Measurements from ENCODE around the gene RASL12.

RASL12 gene

DNA sequence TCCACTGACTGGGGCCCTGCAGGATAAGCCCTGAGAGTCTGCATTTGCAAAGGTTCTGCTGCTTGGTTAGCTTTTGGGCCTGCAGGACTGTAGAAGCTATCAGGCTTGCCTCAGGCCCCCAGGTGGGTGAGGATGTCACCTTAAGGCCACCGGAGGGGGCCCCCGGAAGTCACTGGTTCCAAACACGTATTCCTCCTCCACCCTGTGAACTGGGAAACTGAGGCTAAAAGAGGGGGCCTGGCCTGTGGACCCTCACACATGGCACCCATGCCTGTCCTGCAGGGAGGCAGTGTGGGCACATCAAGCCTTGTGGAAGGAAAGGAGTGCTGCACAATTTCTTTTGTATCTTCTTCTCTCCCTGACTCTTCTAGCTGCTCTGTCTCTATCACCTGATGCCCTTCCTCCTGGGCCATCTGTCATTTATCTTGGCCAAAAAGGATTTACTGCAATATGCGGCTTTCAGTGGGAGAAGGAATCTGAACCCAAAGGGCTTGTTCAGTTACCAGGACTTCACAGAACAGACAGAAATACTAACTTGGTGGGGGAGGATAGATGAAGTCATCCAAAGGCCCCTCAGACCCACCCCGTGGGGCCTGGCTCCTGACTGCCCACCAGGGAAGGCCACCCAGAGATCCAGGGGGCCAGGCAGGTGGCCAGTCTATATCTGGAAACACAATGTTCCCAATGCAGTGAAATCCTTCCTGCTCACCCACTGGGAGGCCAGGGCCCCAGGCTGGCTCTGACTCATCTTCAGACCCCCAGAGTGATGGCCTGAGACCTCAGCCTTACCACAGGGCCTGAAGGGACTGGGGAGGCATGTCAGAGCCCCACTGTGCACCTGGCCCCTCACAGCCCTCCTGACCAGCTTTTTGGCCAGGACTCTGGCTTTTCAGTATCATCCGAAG lies 28.9 kb upstream of the RASL12 start:
- TF ChIP-seq GATA2 (IDR thresholded peaks at IDR 0.05; ENCODE audit: low read depth, low read length) (no peak), GATA3 (IDR thresholded peaks at IDR 0.05; ENCODE audit: low read depth, low read length) (no peak)

GRCh38 chr15:65095747-65096104 lies 27.9 kb upstream of the RASL12 start:
- TF ChIP-seq GATA2 (IDR thresholded peaks at IDR 0.05; ENCODE audit: low read depth, low read length) (no peak), GATA3 (IDR thresholded peaks at IDR 0.05; ENCODE audit: low read depth, low read length) (no peak)

- TF ChIP-seq GATA3 (IDR thresholded peaks at IDR 0.05; ENCODE audit: low read depth, low read length) (no peak), GATA2 (IDR thresholded peaks at IDR 0.05; ENCODE audit: low read depth, low read length) (no peak)
Observed at GRCh38 chr15:65095011-65095746, 27.4 kb upstream of the RASL12 start.

- TF ChIP-seq GATA3 (IDR thresholded peaks at IDR 0.05; ENCODE audit: low read depth, low read length) (no peak), GATA2 (IDR thresholded peaks at IDR 0.05; ENCODE audit: low read depth, low read length) (no peak)
Observed at GRCh38 chr15:65094294-65094995, 26.7 kb upstream of the RASL12 start.

DNA sequence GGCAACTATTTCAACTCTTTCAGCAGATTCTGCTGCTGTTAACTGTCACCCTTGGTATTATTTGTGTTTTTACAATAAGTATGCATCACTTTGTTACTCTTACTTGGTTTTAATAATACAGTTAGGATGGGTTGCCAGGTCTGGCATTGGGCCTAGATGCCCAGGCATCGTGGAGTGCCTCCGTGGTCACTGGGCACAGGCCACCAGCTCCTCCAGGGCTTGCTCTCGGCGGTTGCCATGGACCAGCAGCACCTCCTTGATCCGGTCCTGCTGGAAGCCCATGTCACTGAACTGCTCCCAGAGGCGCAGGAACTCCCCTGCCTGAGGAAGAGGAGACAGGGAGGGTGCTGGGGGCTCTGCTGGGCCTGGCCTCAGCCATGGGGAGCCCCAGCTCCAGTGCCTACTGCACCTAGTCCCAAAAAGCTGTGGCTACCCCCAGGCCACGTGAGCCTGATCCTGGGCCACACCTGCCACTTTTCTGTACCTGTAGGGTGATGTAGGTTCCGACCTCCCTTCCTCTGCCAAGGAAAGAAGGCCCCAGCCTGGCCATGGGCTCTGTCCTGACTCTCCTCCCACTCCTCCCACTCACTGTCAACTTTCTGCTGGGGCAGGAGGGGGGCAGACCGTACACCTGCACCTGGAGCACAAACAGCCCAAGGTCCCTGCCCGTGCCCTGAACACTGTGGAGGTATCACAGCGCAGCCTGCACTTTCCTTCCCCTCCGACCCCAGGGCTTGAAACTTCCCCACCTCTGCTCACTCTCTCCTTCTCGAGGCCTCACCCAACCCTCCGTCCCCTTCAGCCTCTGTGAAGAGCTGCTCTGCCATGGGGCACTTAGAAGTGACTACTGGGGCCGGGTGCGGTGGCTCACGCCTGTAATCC lies 25.4 kb upstream of the RASL12 start:
- TF ChIP-seq GATA3 (IDR thresholded peaks at IDR 0.05; ENCODE audit: low read depth, low read length) = no peak
- no peak for TF ChIP-seq GATA2 (IDR thresholded peaks at IDR 0.05; ENCODE audit: low read depth, low read length)

GRCh38 chr15:65091946-65092770 lies 24.4 kb upstream of the RASL12 start:
- TF ChIP-seq GATA2 (IDR thresholded peaks at IDR 0.05; ENCODE audit: low read depth, low read length) = no peak
- no peak for TF ChIP-seq GATA3 (IDR thresholded peaks at IDR 0.05; ENCODE audit: low read depth, low read length)

GRCh38 chr15:65089206-65089824 lies 21.5 kb upstream of the RASL12 start:
- TF ChIP-seq GATA3 (IDR thresholded peaks at IDR 0.05; ENCODE audit: low read depth, low read length) (no peak), GATA2 (IDR thresholded peaks at IDR 0.05; ENCODE audit: low read depth, low read length) (no peak)

GRCh38 chr15:65088643-65089021 lies 20.8 kb upstream of the RASL12 start:
- no peak for TF ChIP-seq GATA3 (IDR thresholded peaks at IDR 0.05; ENCODE audit: low read depth, low read length)
- no peak for TF ChIP-seq GATA2 (IDR thresholded peaks at IDR 0.05; ENCODE audit: low read depth, low read length)

- TF ChIP-seq GATA3 (IDR thresholded peaks at IDR 0.05; ENCODE audit: low read depth, low read length) (no peak), GATA2 (IDR thresholded peaks at IDR 0.05; ENCODE audit: low read depth, low read length) (no peak)
Observed at GRCh38 chr15:65087873-65088642, 20.3 kb upstream of the RASL12 start.

GRCh38 chr15:65087411-65087810 lies 19.6 kb upstream of the RASL12 start:
- TF ChIP-seq GATA3 (IDR thresholded peaks at IDR 0.05; ENCODE audit: low read depth, low read length) (no peak), GATA2 (IDR thresholded peaks at IDR 0.05; ENCODE audit: low read depth, low read length) (no peak)

GRCh38 chr15:65086680-65087111 lies 18.9 kb upstream of the RASL12 start:
- TF ChIP-seq GATA2 (IDR thresholded peaks at IDR 0.05; ENCODE audit: low read depth, low read length) = no peak
